GM18508 (cell line): Measurements from ENCODE around the gene HK3.

Experiments
- ATAC-seq: cut with Tn5 transposase; IDR thresholded peaks from one replicate; pipeline ENCODE4 v1.9.1; 2021; ENCODE audit warnings: moderate number of reproducible peaks; ENCODE audit not compliant: insufficient read depth, unreplicated experiment

The HK3 gene

GRCh38 chr5:176899296-176899891 is at the start of gene HK3:
Gene HK3, minus strand, starts transcription at chr5:176899346. Its CDS starts 3,187 bp downstream, at chr5:176896159.
- no peak for ATAC-seq

- ATAC-seq, result no peak
Measured at GRCh38 chr5:176948458-176948857, 49.3 kb upstream of the HK3 start.

GRCh38 chr5:176947847-176948246 is 48.7 kb upstream of the HK3 start:
- ATAC-seq, result no peak

GRCh38 chr5:176944268-176944667 is 45.1 kb upstream of the HK3 start:
- ATAC-seq, result no peak

GRCh38 chr5:176943816-176944215 is 44.7 kb upstream of the HK3 start:
- ATAC-seq, result no peak

GRCh38 chr5:176941951-176942350 is 42.8 kb upstream of the HK3 start:
- no peak for ATAC-seq

- ATAC-seq, result no peak
Measured at GRCh38 chr5:176938472-176938871, 39.3 kb upstream of the HK3 start.

GRCh38 chr5:176935017-176935416 is 35.9 kb upstream of the HK3 start:
- no peak for ATAC-seq

GRCh38 chr5:176934309-176934930 is 35.3 kb upstream of the HK3 start:
- no peak for ATAC-seq

GRCh38 chr5:176929654-176930053 is 30.5 kb upstream of the HK3 start:
- ATAC-seq, result no peak

- ATAC-seq, result no peak
Measured at GRCh38 chr5:176927562-176927961, 28.4 kb upstream of the HK3 start.

GRCh38 chr5:176922817-176923216 is 23.7 kb upstream of the HK3 start:
- no peak for ATAC-seq

GRCh38 chr5:176921714-176922113 is 22.6 kb upstream of the HK3 start:
- no peak for ATAC-seq

GRCh38 chr5:176918613-176919012 is 19.5 kb upstream of the HK3 start:
- ATAC-seq, result no peak

- ATAC-seq, result no peak
Measured at GRCh38 chr5:176916337-176916736, 17.2 kb upstream of the HK3 start.

- ATAC-seq, result no peak
Measured at GRCh38 chr5:176915906-176916305, 16.8 kb upstream of the HK3 start.

- no peak for ATAC-seq
Measured at GRCh38 chr5:176912115-176912514, 13.0 kb upstream of the HK3 start.

GRCh38 chr5:176908675-176909368 is 9.7 kb upstream of the HK3 start:
- ATAC-seq, result no peak

GRCh38 chr5:176906796-176907195 is 7.7 kb upstream of the HK3 start:
- ATAC-seq, result no peak

GRCh38 chr5:176906126-176906525 is 7.0 kb upstream of the HK3 start:
- ATAC-seq, result no peak

GRCh38 chr5:176904276-176904675 is 5.1 kb upstream of the HK3 start:
- no peak for ATAC-seq
